Activated gamma-delta T cell treated with Interleukin-2 at 50 U/mL for 16 hours (primary cell): ENCODE results near the gene NR6A1.

Source experiments
- DNase-seq: peaks from one replicate; pipeline ENCODE4 v3.0.0-alpha.2; 2020

The NR6A1 gene

DNA sequence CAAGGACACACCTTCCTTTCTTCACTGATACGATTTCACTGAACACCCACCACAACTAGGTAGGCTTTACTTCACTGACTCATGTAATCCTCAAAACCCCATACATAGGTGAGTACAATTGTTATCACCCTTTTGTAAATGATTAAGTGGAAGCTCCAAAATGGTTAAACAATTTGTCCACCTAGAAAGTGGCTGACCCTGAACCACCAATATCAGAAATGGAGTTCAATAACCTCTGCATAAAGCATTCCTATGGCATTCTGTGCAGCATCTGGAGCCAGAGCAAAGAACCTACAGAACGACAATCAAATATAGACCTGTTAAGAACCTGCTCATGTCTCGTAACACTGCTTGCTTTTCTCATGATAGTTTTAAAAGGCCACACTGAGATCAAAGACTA lies 213.2 kb downstream of the NR6A1 start:
- DNase-seq: no peak

DNA sequence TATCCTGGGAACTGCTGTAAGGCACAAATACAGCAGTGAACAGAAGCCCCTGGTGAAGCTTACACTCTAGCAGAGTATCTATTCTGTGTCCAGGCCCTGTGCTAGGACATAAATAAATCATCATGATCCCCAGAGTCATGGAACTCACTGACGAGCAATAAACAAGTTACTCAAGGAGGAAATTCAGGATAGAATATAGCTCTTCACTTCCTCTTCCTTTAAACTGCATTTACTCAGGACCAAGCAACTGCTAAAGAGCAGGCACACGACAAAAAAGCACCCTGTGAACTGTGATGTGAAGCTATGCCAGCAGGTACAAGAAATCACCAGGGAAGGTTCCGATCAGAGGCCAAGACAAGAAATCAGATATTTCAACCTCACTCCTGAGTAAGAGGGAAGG lies 216.1 kb downstream of the NR6A1 start:
- no peak for DNase-seq

DNA sequence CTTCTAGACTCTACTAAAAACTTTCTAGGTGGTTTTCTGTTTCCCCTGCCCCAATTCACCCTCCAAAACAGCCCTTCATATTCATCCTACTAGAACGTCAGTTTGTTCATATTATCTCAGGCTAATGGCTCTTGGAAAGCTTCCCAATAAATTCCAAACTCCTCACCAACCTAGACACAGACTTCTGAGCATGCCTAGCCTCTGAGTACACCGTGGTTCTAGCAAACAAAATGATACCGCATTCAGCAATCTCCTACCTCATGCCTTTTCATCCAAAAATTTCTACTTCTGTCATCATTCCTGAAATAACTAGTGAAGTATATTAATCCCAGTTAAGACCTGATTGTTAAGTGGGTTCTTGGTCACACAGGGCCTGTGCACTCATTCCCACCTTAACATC lies 217.4 kb downstream of the NR6A1 start:
- no peak for DNase-seq

DNA sequence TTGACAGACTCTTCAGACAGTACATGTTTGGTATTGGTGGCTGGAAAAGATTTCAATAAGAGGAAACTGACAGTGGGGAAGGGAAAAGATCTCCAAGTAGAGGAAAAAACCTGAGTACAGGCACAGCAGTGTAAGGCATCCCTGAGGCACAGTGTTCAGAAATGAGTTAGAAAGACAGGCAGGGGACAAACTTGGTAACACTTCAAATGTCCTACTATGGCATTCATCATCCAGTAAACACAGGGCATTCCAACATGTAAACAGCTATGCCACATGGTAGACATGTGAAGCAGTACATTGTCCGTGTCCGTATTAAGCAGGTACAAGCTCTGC lies 218.9 kb downstream of the NR6A1 start:
- DNase-seq: no peak

DNA sequence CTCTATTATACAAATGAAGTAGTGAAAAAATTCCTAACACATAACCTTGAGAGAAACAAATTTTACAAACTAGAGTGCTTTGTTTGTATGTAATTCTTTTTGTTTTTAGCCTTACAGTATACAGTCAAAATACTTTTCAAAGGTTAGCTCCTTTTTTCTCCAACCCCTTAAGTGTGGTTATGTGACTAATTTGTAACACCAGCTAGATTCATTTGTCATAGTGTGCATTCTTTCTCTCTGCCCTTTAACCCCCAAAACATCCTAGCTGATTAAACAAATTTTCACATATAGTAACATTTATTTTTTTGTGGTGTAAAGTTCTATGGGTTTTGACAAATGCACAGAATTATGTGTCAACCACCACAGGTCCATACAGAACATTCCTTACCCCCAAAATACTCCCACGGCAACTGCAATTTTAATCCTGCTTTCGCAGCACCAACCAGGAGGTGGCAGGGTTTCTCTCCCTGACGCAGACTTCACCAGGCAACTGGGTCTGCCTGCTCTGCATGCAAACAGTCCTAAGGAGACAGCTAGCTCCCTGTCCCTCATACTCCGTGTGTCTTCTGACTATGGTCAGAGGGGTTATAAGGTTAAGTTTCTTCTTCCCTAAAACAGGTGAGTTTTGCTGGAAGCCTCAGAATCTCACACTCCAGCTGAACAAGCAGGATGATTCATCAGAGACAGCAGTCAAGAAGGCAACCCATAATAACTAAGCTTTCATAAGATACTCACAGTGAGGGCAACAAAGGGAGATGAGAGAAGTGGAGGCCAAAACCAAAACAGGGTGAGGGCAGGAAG lies 219.4 kb downstream of the NR6A1 start:
- DNase-seq: no peak

DNA sequence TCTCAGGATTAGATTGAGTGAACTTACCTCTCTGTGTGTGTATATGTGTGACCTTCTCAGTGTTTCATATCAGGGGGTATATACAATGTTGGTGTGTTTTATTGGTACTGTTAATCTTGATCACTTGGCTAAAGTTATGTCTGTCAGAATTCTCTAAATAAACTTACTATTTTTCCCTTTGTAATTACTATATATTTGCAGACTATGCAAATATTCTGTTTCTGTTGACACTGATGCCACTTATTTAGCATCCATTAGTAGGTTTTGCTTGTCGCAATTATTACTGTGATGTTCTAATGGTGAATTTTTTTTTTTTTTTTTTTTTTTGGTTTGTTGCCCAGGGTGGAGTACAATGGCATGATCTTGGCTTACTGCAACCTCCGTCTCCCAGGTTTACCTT lies 221.0 kb downstream of the NR6A1 start:
- DNase-seq: no peak

DNA sequence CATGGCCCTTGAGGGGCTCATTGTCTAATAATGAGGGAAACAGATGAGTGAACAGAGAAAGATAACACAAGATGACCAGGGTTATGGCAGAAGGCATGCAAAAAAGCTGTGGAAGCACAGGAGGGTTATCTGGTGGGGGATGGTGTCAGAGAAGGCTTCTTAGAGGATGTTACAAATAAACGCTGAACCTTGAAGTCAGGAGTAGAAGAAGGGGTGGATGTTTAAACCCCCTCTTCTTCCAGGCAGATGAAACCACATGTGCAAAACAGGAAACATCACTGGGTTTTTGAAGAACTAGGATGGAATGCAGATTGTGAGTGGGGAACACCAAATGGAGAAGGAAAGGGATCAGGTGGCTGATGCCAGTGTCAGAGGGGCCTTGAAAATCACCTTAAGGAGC lies 222.1 kb downstream of the NR6A1 start:
- DNase-seq: no peak

DNA sequence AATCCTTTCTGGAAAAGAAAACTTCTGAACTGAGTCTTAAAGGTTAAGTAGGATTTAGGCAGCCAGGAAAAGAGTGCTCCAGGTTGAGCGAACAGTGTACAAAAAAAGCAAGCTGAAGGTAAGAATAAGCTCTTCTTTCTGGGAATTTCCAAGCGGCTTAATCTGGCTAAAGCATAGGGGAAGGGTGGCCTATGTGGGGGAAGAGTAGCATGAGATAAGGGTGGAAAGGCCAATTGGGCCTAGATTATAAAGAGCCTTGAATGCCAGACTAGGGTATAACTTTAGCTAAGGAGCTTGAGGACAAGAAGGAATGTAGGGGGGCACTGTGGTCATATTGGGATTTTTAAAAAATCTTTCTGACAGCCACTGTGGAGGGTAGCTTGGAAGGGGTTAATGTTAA lies 226.6 kb downstream of the NR6A1 start:
- DNase-seq: no peak

DNA sequence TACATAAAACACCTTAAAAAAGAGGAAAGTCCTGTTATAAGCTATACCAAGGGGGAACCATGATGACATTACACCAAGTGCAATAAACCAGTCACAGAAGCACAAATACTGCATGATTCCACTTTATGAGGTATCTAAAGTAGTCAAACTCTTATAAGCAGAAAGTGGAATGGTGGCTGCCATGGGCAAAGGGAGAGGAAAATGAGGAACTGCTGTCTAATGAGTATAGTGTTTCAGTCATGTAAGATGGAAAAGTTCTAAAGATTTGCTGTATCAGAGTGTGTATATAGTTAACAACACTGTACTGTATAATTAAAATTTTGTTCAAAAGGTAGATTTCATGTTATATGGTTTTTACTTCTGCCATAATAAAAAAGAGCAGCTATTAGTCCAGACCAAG lies 229.3 kb downstream of the NR6A1 start:
- no peak for DNase-seq

DNA sequence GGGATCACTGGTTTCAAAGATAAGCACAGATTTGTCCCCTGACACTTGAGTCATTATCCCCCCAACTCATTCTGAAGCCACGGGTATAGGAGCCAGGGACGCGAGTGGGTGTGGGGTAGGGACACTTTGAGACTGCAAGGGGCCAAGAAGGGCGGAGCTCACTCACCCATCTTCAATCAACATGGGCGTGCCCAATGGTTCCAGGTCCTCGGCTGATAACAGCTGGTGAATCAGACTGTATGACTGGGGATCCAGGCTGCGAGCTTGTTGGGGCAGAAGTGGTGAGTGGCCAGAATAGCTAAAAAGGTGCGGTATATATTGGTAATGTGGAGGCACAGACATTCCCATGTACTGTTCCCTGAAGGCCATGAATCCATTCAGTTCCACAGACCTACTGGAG lies 233.2 kb downstream of the NR6A1 start:
- DNase-seq: no peak

DNA sequence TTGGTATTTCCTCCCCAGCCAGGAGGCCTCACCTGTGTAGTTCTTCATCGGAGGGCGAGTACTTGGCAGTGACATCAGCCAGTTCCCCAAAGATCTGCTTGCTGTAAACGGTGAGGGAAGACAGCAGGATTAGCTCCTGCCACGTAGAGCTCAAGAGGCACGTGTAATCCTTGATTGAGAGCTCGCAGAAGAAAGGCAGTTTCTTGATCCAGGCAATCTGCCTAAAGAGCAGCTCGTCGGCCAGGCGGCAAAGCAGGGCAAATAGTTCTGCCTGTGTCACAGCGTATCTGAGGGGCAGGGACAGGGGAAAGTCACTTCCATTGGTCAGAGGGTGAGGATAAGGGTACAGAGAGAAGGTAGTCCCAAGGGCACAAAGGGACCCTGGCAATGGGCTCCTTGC lies 235.3 kb downstream of the NR6A1 start:
- DNase-seq: no peak

DNA sequence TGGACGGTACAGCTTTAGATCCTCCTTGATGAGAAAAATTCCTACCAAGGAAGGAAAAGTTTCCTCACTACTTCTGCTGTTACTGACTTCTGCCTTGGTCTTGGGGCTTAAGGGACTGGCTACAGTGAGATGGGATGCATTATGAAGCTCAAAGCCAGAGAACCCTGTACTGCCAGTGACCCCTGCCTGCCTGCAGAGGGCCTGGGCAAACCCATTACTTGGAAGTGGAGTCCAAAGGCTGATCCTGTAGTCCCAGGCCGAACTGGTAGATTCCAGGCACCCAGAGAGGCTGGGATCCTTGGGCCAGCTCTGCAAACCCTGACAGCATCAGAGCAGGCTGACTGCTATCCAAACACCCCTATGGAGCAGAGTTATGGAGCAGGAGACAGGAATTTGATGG lies 238.2 kb downstream of the NR6A1 start:
- no peak for DNase-seq

DNA sequence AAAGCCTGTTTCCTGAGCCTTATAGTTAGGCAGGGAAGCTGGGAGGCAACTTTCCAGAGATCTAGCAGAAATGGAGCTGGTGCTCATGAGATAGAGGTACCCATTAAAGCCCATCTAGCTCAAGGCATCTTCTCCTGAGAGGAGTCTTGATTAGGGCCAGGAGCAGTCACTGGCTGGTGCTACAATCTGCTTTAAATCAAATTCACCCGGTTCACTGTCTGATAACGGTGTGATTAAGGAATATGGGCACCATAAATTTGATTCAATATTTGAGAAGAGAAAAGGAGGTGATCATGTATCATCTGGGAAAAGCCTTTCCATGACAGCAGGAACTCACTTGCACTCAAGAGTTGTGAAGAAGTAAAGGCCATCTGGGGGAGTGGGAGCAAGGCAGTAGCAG lies 240.0 kb downstream of the NR6A1 start:
- DNase-seq: no peak

DNA sequence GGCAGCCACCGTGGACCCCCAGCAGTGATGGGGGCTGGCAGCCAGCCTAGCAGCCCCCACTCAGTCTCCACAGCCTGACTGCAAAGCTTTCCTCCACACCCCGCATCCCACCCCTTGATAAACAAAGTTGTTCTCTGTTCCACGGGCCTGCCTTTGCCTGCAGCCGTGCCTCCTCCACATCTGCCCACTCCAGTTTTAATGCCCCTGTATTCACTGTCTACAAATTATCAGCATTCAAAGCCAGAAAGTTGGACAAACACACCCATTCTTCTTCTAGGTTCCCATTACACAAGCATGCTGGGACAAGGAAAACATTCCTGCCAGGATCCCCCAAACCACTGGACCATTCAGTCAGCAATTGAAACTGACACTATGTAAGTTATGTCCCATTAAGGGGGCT lies 240.9 kb downstream of the NR6A1 start:
- no peak for DNase-seq

DNA sequence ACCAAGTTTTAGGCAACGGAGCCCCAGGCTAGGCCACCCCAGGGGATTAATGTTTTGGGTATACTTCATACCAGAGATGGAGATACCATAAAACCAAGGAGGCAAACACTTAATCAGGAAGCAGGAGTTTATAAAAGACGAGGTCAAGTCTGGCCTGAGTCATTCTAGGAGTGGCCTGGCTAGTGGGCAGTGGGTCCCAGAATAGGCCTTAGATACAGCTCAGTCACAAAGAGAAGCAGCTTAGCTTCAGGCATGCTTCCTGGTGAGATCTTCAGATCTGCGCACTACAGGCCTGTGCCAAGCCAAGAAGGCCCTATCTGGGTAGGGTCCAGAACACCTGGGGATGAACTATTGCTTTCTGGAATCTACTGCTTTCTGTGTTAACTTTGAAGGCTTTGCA lies 243.3 kb downstream of the NR6A1 start:
- no peak for DNase-seq

DNA sequence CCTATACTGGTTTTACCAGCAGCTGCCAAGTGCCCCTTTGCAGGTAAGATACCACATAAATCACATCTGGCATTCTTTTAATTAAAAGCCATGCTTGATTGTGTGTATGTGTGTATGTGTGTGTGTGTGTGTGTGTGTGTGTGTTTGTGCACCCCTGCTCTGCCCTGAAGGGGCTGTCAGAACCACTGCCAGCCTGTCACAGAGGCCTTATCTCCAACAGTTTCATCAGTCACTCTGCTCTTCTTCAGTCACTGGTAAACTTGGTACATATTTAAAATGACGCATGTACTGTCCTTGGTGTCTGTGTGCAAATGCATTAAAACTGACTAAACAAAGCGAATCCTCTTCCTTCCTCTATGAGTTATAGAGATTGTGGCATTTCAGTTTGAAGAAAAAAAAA lies 244.9 kb downstream of the NR6A1 start:
- no peak for DNase-seq

DNA sequence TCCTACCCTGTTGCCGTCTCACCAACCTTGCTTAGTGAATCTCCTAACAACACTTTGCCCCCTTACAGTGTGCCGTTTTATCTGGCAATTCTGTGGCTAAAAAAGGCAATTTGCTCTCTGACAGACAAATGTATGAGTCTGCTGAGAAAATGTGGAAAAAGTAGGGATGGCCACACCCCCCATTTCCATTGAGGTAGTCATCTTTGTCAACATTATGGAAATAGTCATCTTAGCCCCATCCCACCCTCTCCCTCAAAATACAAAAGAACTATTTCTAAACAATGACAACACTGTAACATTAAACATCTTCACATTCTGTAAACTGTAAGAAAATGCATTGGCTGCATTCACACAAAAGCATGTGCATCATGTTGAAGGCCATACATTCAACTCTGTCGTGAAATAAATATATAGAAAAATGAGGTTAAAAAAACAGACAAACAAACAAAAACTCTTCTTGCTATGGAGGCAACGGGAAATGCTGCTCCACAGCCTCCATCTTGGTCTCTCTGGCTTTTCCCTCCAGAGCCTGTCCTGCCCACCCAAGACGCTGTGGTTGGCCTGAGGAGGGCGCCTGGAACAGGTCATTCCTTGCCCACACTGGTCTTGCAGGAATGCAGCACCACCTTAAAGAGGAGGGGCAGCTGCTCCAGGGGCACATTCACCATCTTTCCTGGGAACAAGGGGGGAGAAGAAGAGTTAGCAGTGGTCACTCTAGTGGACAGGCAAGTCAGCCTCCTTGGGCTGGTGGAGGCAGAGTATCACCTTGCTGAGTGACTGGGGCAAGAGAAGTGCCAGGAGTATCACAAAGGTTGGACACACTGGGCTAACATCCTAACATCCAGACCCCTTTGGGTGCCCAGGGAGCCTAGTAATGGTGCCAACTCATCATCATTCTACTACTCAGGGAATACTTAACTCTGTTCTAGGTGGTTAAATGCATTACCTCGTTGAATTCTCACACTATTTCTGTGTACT lies 248.7 kb downstream of the NR6A1 start:
- no peak for DNase-seq

DNA sequence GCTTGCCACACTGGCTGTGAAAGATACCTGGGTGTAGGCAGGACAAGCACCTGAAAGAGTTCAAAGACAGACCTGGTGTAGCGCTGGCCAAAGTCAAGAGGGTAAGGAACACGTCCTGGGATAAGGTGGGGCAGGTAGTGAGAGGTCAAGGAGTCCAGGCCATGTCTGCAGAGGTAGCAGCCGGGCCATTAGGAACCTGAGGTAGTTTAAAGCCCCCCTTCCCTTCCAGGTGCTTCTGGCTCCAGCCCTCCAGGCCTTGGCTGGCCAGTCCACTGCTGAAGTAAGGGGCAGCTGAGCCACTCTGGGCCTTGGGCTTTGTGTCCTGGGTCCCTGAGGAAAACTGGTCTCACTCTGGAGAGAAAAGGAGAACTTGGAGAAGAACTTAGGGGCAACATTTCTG lies 250.0 kb downstream of the NR6A1 start:
- no peak for DNase-seq

DNA sequence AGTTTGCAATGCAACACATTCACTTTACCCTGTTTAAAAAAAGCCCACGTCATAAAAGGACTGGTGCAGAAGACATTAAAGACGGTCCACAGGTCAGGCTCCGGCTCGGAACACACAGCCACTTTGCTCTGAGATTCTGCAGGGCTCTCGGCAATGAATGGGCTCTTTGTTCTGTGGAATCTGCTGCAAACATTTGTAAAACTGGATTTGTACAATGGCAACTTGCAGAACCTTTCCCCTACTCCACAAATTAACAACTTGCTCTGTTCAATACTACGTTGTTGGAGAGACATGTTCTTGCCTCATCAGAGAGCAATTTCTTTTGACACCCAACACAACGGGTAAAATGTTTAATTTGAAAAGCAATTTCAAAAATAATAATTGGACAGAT lies 250.9 kb downstream of the NR6A1 start:
- DNase-seq: no peak

DNA sequence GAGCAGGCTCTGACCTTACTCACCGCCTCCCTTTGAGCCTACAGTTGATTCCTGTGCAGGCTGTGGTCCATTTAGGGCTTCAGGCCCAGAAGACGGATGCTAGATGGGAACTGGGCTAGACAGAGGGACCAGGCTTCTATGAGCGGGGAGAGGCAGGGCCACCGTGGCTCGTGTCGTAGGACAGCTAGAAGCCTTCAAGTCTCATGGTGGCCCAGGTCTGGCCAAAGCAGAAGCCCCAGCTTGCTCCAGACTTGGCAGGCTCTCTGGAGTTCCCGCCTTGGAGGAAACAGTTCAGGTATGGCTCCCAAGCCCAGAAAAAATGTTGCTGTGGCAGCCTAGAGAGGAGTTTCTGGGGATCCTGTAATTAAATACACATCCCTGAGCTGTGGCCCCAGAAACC lies 253.0 kb downstream of the NR6A1 start:
- no peak for DNase-seq

DNA sequence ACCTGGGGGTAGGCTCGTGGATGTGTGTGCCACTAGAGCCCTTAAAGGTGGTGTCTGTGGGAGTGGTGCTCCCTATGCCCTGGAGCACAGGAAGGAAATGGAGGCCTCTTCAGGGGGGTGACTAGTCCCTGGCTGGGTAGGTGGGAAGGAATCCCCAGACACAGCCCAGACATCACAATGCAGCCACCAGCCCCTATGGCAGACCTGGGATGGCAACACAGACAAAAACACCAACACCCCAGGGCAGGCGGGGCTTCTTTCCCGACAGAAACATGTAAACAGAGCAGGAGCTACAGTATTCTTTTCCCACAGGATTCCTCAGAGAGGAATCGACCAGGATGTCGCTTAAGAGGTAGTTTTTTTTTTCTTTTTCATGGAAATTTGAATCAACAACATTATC lies 253.5 kb downstream of the NR6A1 start:
- no peak for DNase-seq

DNA sequence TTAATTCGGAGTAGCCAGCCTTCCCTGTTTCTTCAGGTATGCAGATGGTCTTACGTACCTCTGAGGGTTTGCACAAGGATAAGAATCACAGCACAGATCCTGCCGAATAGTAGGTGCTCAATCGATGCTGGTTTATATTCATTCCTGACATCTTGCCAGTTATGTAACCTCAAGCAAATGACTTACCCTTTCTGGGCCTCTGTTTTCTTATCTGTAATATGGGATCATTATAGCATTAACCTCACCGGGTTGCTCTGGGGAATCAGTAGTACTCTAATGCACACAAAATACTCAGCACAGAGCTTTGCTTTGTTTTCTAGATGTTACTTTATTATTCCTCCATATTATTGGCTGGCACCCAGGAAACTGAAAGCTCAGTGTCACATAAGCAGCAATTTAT lies 256.2 kb downstream of the NR6A1 start:
- no peak for DNase-seq

DNA sequence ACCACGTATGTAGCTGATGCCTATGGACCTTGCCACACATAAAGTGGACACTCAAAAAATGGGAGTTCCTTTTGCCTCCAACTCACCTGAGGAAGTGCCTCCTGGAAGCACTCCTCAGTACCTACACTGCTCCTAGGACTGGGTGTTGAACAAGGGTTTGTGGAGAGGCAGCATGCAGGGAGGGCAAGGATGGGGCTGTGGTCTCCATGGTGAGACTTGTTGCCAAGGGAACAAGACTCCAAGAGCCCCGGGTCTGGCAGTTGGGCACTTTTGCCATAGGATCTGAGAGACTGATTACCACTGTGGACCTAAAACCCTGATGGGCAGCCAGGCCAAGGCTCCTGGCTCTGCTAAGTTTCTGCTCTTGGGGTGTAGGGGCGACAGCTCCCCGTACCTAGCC lies 257.0 kb downstream of the NR6A1 start:
- DNase-seq: no peak

DNA sequence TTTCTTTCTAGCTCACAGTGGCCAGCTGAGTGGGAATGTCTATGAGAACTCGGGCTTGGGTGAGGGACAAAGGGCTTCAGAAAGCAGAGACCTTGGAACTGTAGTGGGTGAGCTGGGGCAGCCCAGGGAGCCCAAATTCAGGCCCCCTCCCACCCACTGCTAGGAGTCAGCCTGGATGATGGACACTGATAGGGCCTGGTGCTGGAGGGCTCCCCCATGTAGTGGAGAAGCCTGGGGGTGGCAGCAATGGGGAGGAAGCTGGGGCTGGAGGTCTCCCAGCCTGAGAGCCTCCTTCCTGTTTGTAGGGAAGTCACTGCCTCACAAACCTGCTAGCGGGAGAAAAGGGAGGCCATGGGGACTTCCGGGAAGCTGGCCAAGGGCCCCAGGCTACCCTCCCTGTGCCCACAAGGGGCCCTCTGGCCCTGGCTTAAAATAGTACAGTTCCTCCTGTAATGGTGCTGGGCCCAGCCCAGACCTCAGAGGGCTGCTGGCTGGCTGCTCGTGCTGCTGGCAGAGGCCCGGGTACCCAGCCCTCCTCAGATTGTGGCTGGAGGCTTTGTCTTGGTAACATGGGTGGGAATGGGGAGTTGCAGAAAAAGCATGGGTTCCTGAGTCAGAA lies 257.6 kb downstream of the NR6A1 start:
- DNase-seq: no peak
